HG03045 (cell line): ENCODE measurements around the gene PSAP.
"Not testable (repeated sequence)": the region's sequence is repeated elsewhere in the genome, so short reads cannot be mapped to it uniquely, and the experiment has no call there.

Experiments
- ATAC-seq: cut with Tn5 transposase; IDR thresholded peaks from one replicate; pipeline ENCODE4 v1.9.1; 2021; ENCODE audit warnings: mild to moderate bottlenecking, moderate library complexity; ENCODE audit not compliant: unreplicated experiment

PSAP gene

DNA sequence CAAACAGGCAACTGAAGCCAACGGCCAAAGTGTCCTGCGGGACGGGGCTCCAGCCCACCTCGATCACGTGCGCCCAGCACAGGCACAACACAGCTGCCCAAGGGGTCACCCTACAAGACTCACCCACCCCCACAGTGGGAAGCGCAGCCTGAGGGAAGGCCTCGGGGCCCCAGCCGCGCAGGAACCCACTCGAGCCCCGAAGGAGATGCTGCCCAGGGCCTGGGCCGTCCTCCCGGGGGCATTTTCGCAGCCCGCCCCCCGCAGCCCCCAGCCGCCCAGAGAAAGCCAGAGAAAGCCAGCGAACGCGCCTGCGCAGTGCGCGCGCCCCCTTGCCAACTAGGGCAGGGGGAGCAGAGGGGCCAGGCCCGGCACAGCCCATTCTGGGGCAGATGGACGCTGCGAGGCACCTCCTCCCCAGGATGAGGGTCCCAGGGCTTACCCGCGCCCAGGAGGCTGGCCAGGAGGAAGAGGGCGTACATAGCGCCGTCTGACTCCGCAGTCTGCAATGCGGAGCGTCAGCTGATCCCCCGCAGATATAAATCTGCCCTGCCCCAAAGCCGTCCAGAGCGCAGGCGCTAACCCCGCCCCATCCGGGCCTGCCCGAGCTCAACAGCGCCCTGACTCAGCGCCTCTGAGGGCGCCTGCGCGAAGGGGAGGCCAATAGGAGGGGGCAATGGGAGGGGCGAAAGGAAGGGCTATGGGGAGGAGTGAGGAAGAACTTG is at the start of gene PSAP:
Gene PSAP (minus strand): TSS at position 509 of the 722 bp plus-strand sequence. CDS start 30 bp downstream, at position 479.
- ATAC-seq = peak; percentile 96

DNA sequence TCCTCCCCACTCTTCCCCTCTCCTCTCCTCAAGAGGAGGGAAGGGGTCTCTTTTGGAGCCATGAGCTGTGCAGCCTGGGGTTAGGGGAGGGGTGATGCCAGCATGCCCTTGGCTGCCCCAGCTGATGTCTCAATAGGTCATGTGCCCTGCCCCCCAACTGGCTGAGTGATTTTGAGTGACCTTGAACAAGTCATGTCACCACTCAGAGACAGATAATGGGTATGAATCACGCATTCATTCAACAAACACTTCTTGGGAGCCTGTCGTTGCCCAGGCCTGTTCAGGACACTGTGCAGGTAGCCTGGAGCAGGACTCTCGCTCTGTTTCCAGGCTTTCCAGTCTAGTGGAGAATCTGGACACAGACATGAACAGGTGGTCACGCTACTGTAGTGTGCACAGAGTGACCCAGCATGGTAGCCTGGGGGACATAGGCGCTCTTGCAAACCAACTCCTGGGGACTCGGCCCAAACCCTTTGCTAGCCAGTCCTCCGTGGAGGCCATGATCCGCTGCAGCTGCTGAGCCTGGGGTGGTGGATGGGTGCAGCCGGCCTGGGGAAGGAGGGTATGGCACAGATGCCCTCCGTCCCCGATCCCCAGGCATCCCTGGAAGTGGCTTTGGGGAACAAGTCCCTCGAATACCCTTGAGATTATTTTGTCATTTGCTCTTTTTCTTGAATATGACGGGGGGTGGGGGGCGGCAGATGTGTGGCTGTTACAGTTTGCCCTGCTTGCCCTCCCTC is 49.6 kb upstream of the PSAP start:
- ATAC-seq = no peak

DNA sequence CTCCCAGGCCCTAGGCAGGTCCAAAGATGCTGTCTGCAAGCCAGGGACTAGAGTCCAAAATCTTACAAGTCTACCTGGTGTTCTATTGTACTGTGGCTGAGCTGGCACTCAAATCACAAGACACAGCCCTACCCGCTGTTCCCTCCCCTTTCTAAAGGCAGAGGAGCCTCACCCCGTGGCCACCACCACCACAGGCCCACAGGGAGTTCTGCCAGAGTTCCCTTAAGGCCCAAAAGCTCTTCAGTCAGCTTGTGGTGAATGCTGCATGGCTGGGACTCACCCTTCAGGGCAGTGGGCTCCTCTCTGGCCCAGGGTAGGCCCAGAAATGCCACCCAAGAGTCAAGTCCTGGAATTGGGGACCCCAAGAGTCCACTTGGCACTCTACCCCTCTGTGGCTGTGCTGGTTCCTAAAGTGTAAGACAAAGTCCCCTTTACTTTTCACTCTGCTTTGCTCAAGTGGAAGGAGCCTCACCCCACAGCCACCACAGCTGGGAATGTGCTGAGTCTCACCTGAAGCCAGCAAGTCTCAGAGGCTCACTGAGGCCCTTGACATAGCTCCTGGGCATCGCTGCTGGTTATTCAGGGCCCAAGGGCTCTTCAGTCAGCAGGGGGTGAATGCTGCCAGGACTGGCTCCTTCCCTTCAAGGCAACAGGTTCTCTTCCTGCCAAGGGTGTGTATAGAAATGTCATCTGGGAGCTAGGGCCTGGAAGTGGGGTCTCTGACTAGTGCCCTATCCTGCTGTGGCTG is 48.8 kb upstream of the PSAP start:
- no peak for ATAC-seq

DNA sequence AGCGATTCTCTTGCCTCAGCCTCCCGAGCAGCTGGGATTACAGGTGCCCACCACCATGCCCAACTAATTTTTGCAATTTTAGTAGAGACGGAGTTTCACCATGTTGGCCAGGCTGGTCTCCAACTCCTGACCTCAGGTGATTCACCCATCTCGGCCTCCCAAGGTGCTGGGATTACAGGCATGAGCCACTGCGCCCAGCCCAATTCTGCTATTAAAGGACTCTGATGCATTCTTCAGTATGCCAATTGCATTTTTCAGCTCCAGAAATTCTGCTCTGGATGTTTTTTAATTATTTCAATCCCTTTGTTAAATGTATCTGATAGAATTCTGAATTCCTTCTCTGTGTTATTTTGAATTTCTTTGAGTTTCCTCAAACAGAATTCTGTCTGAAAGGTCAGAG is 47.3 kb upstream of the PSAP start:
- ATAC-seq = not testable (repeated sequence)

DNA sequence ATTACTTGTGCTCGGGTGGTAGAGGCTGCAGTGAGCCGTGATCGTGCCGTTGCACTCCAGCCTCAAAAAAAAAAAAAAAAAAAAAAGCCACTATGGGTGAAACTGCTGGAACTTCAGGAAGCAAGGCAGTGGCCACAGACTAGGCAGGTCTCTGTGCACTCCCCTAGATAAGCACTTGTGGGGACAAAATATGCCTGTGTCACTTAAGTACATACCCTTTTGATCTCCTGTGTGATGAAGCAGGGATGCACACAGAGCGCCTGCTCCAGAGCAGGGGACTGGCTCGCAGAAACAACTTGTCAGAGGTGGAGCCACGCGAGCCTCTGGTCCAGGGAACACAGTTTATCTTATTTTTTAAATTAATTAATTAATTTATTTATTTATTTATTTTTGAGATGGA is 42.9 kb upstream of the PSAP start:
- no peak for ATAC-seq

DNA sequence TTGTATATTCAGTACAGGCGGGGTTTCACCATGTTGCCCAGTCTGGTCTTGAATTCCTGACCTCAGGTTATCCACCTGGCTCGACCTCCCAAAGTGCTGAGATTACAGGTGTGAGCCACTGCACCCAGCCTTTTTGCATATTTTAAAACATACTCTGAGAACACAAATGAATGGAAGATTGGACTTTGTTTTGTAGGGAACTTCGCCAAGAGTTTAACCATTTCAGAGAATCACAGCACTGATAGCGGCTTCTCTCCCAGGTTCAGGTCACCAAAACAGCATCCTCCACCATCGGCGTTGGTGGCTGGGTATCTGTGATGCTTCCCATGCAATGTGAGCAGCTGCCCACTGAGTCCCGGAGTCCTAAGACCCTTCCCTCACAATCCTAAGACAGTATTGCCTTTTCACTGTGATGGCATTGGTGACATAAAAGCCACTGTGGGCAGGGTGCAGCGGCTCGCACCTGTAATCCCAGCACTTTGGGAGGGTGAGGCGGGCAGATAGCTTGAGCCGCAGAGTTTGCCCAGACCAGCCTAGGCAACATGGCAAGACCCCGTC is 42.3 kb upstream of the PSAP start:
- no peak for ATAC-seq

DNA sequence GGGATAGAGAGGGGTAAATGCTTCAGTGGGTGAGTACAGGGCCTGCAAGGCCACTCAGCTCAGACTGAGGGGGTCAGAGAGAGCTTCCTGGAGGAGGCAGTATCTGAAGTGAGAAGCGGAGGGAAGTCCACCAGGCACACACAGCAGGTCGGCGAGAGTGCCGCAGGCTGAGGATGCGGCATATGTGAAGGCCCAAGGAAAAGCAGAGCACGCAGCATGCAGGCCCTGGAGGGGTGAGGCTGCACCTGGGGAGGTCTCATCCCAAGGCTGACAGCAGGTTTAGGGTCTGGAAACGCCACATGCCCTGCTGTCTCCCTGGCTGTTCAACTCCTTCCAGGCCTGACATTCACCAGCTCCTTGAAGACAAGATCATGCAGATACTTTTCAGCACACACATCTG is 40.4 kb upstream of the PSAP start:
- ATAC-seq = no peak

DNA sequence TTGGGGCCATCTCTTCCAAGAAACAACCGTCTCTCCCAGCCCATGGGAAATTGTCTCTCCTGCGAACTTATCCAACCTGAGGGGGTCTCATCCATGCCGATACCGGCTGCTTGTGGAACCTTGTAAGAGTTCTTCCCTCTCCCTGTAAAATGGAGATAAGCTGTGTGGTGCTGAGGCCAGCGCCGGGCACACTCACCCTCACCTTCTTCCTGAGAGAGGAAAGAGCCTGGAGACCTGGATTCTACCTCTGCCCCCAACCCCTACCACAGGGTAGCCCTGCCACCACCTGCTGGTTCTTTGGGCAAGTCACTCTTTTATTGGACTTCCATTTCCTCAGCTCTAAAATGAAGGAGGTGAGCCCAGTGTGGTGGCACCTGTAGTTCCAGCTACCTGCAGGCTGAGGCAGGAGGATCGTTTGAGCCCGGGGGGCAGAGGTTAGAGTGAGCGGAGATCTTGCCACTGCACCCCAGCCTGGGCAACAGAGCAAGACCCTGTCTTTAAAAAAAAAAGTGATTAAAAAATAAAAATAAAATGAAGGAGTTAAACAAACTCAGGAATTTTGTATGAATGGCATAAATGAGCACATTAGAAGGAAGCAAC is 38.4 kb upstream of the PSAP start:
- no peak for ATAC-seq

DNA sequence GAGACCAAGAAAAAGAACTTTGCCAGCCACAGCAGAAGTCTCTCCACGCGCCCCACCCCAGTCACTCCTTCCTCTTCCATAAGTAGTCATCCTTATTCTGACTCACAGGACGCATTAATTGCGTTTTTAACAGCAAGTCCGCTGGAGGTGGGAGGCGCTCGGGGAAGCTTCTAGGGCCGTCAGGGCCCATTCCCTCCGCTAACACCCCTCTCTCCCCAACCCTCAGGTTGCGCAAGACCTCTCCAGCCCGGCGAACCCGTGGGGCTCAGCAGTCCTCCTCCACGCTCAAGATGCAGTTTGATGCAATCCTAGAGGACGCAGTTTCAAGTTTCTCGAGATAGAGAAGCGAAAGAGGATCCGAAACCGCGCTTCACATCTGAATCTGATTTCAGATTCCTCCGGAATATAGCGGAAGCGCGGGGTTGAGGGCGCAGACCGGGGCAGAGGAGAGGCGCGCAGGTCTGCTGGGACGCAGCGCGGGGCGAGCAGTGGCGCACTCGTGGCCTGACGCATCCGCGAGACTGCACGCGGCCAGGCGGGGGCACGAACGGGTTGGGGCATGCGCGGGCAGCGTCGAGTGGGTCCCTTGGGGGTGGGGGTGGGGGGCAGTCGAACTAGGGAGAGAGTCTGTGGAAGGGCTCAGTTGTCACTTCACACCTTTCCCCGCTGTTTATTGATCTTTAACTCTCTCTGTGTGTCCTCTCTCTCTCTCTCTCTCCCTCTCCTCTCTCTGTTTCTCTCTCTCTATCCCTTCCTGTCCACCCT is 37.8 kb upstream of the PSAP start:
- ATAC-seq = peak; percentile 90

DNA sequence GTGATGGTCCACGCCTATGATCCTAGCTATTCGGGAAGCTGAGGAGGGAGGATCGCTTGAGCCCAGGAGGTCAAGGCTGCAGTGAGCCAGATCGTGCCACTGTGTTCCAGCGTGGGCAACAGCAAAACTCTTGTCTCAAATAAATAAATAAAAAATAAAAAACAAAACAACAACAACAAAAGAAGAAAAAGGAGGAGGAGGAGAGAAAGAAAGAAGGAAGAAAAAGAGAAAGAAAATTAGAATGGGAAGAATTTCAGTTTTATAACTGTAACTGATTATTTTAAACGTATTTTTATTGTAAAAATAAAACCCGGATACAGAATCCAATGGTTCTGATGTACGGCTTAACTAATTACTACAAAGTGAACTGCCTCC is 37.2 kb upstream of the PSAP start:
- ATAC-seq = no peak

DNA sequence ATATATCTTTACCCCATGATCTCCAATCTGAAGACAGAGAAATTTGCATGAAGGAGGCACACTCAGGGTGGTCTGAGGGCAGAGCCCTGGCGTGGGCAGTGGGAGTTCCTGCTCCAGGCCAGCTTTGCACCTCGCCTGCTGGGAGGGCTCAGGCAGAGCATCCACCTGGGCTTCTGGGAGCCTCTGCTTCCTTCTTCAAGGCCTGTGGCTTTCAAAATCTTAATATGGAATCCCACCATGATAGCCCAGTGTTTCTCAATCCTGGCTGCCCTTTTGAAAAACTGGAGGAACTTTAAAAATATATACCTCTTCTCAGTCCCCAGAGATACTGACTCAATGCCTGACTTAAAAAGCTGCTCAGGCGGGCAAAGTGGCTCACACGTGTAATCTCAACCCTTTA is 36.7 kb upstream of the PSAP start:
- no peak for ATAC-seq

DNA sequence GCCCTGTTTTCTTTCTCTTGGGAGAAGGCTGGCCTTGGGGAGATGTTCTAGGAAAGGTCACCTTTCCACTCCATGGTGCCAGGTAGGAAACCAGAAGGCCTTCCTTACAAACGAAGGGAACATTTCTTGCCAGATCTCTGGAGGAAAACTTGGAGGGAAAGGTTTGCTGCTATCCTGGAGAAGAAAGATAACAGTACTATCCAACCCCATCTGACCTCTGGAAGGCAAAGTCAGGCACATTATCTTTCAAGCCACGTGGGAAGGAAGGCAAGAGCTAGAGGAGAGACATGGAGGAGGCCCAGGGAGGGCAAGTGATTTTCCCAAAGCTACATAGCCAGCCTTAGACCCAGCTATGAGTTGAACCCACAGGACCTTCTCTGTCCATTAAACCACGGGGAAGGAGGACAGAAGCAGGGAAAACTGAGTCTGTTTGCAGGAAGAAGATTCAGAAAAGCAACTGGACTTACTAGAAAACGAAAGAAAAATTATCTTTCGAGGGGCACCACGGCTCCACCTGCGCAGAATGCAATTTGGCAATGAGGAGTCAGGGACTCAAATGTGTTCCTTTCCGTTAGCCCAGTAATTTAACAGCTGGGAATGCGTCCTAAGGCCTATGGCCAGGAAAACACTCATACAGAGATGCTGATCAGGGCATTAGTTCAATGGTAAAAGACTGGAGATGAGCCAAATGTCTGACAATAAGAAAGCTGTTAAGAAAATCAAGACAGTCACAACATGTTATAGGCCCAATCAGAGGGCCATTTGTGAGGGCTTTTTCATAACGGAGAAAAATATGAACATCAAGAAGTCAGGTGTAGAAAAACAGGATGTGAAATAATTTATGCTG is 32.0 kb upstream of the PSAP start:
- ATAC-seq = no peak

DNA sequence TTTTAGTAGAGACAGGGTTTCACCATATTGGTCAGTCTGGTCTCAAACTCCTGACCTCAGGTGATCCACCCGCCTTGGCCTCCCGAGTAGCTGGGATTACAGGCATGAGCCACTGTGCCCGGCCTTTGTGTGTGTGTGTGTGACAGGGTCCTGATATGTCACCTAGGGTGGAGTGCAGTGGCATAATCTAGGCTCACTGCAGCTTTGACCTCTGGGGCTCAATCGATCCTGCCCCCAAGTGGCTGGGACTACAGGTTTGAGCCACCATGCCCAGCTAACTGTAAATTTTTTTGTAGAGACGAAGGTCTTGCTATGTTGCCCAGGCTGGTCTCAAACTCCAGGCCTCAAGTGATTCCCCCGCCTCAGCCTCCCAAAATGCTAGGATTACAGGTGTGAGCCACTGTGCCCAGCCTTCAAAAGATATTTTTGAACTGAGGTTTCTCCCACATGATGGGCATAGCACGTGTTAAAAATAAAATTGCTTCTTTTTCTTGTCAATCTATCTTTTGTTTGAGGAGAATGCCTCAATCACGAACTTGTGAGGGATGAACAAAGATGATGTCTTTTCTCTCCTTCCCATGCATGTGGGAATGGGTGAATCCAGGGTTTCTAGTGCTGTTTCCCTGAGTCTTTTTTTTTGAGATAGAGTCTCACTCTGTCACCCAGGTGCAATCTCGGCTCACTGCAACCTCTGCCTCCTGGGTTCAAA is 30.8 kb upstream of the PSAP start:
- no peak for ATAC-seq

DNA sequence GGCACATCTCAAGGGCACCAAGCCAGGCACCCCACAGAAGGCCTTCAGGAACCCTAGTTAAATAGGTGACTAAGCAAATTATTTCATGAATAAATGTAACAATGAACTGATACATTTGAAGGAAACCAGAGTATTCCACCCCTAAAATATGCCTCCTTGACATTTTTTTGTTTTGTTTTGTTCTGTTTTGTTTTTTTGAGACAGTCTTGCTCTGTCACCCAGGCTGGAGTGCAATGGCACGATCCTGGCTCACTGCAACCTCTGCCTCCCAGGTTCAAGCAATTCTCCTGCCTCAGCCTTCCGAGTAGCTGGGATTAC is 30.2 kb upstream of the PSAP start:
- not testable (repeated sequence) for ATAC-seq

DNA sequence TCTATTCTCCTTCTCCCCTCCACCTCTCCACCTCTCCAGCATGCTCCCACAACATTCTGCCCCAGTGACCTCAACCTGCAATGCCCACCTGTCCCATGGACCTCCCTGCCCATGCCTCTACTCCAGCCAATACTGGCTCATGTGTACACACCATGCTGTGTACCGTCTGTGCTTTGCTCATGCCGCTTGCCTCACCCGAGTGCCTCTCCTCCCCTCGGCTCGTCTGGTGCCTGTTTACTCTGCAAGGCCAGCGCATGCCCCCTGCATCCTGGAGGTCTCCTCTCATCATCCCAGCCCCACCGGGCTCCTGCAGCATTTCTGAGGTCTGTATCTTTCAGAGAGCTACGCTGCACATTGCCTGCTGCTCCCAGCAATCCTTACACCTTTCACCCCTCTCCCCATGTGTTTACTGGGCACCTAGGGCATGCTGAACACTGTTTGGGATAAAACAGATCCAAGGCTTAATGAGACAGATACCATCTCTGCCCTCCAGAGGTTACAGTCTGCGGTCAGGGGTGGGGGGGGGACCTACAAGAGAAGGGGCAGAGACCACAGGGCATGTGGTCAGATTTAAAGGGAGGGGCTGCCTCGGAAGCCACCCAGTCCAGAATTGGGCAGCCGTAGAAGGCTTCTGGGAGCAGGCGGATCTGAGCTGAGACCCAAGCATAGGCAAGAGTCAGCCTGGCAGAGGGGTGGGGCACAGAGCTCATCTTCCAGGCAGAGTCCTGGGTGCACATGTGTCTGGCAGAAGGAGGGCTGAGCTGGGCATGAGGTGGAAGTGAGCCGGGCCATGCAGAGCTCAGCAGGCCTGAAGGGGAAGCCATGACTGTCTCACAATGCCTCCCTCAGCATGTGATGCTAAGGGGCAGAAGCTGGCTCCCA is 29.6 kb upstream of the PSAP start:
- ATAC-seq = no peak

DNA sequence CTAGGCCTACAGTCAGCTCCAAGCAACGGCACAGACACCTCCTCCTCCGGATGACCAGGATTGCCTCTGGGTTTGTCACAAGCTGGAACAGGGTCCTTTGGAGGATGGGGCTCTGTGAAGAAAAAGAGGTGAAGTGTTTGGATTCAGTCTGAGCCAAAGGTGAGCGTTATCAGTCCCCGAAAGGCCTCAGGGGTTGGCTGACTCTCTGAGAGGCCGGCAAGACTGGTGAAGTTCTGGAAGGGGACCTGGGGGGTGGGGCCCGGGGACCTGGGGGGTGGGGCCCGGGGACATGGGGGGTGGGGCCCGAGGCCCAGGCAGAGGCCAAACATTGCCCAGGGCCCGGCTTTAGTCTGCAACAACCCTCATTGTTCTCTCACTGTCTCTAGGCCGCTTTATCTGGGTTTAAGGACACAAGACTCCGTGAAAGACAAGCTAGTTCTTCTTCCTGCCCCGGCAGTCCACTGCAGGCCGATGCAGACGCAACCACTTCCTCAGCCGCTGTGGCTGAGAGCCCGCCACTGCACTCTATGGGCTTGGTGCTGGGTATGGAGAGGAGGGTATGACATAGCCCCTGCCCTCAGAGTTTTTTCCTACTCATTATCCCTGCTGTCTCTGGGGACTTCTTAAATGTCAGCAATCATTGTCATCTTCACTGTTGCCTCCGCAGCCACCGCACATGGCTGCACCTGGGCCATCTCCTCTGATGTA is 27.4 kb upstream of the PSAP start:
- no peak for ATAC-seq

DNA sequence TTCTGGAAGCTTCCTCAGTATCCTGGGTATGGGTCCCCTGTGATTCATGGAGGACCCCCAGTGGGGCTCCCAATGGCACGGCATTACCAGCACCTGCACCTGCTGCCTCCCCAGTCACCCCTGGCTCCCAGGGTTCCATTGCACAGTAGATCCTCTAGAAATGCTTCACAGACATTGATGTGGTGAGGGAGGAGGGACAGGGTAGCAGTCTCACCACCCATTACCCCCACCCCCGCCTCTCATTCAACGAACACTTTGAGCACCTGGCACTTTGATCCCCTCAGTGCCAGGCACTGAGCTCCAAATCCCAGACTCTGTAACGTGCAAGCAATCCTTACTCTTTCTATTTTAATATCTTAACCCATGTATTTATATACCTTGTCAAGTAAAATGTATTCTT is 26.8 kb upstream of the PSAP start:
- no peak for ATAC-seq
